Mononuclear cell (primary cell): ENCODE measurements around the gene TBK1. TPM values are rescaled to one million over a fixed set of nuclear protein-coding genes. Genes with fewer than 3 reads are reported as not detected.

ENCODE experiments used
- H3K27me3 ChIP-seq: 2 replicates; pipeline ENCODE4 v1.6.0; 2011; ENCODE audit warnings: low read length, control low read depth; ENCODE audit not compliant: insufficient read depth
- H3K4me1 ChIP-seq: 2 replicates; pipeline ENCODE4 v1.5.1; 2011; ENCODE audit warnings: mild to moderate bottlenecking, low read length, control low read depth; ENCODE audit not compliant: insufficient read depth
- H3K4me3 ChIP-seq: 2 replicates; pipeline ENCODE4 v1.5.1; 2011; ENCODE audit warnings: mild to moderate bottlenecking, low read length, moderate library complexity
- H3K9me3 ChIP-seq: 2 replicates; pipeline ENCODE4 v1.5.1; 2011; ENCODE audit warnings: low read depth, mild to moderate bottlenecking, control low read depth, low read length
- total RNA-seq: library from RNA; depleted of rRNA; stranded (reverse); fragments of >200 nt; gene quantifications from one replicate; pipeline ENCODE4 v1.2.3, GENCODE V29; 2012

The TBK1 gene
- total RNA-seq, 1 donor, result 48.5 TPM

GRCh38 chr12:64433915-64434314, 18.0 kb upstream of the TBK1 start:
- Histone ChIP-seq H3K27me3 (no peaks in the 10 kb centered on the region), H3K9me3 (no peaks in the 10 kb centered on the region), H3K4me3 (no peak overlapping the region), H3K4me1 (no peaks in the 10 kb centered on the region)

- no peaks in the 10 kb centered on the region for H3K9me3 ChIP-seq
- no peaks in the 10 kb centered on the region for H3K4me1 ChIP-seq
- H3K27me3 ChIP-seq, result no peaks in the 10 kb centered on the region
- H3K4me3 ChIP-seq, result no peak overlapping the region
These were observed 11.8 kb upstream of the TBK1 start for GRCh38 chr12:64440100-64440499.

GRCh38 chr12:64445490-64445889, 6.4 kb upstream of the TBK1 start:
- Histone ChIP-seq H3K4me1 (no peaks in the 10 kb centered on the region), H3K9me3 (no peaks in the 10 kb centered on the region), H3K27me3 (no peaks in the 10 kb centered on the region), H3K4me3 (no peak overlapping the region)

- peaks cover 4% of the 10 kb centered on the region for H3K4me1 ChIP-seq
- no peaks in the 10 kb centered on the region for H3K9me3 ChIP-seq
- H3K27me3 ChIP-seq, result no peaks in the 10 kb centered on the region
- H3K4me3 ChIP-seq, result no peak overlapping the region
These were observed 5.6 kb upstream of the TBK1 start for GRCh38 chr12:64446295-64446694.

GRCh38 chr12:64450057-64450640, 1.8 kb upstream of the TBK1 start:
- H3K4me1 ChIP-seq, result peaks cover 10% of the 10 kb centered on the region
- no peak overlapping the region for H3K4me3 ChIP-seq
- H3K27me3 ChIP-seq, result no peaks in the 10 kb centered on the region
- no peaks in the 10 kb centered on the region for H3K9me3 ChIP-seq

GRCh38 chr12:64450711-64451486, 1.0 kb upstream of the TBK1 start:
- no peaks in the 10 kb centered on the region for H3K27me3 ChIP-seq
- peaks cover 13% of the 10 kb centered on the region for H3K4me1 ChIP-seq
- peak overlapping the region; percentile 73 for H3K4me3 ChIP-seq
- H3K9me3 ChIP-seq, result no peaks in the 10 kb centered on the region

GRCh38 chr12:64452559-64453329, 824 bp downstream of the TBK1 start:
- Histone ChIP-seq H3K9me3 (no peaks in the 10 kb centered on the region), H3K4me3 (peak overlapping the region; percentile 73), H3K4me1 (peaks cover 27% of the 10 kb centered on the region), H3K27me3 (no peaks in the 10 kb centered on the region)

- H3K9me3 ChIP-seq, result no peaks in the 10 kb centered on the region
- H3K27me3 ChIP-seq, result no peaks in the 10 kb centered on the region
- H3K4me3 ChIP-seq, result no peak overlapping the region
- H3K4me1 ChIP-seq, result peaks cover 38% of the 10 kb centered on the region
These were observed 3.6 kb downstream of the TBK1 start for GRCh38 chr12:64455506-64455905.

GRCh38 chr12:64456119-64456518, 4.2 kb downstream of the TBK1 start:
- no peak overlapping the region for H3K4me3 ChIP-seq
- no peaks in the 10 kb centered on the region for H3K27me3 ChIP-seq
- H3K9me3 ChIP-seq, result no peaks in the 10 kb centered on the region
- peaks cover 36% of the 10 kb centered on the region for H3K4me1 ChIP-seq

- Histone ChIP-seq H3K27me3 (no peaks in the 10 kb centered on the region), H3K4me3 (no peak overlapping the region), H3K4me1 (peaks cover 31% of the 10 kb centered on the region), H3K9me3 (no peaks in the 10 kb centered on the region)
These were observed 5.1 kb downstream of the TBK1 start for GRCh38 chr12:64457032-64457431.

- no peaks in the 10 kb centered on the region for H3K27me3 ChIP-seq
- no peaks in the 10 kb centered on the region for H3K9me3 ChIP-seq
- H3K4me1 ChIP-seq, result peaks cover 31% of the 10 kb centered on the region
- no peak overlapping the region for H3K4me3 ChIP-seq
These were observed 5.5 kb downstream of the TBK1 start for GRCh38 chr12:64457466-64457865.

GRCh38 chr12:64457923-64458322, 6.0 kb downstream of the TBK1 start:
- Histone ChIP-seq H3K9me3 (no peaks in the 10 kb centered on the region), H3K4me1 (peaks cover 31% of the 10 kb centered on the region)

GRCh38 chr12:64459394-64459891, 7.5 kb downstream of the TBK1 start:
- Histone ChIP-seq H3K9me3 (no peaks in the 10 kb centered on the region), H3K4me3 (peak overlapping the region; percentile 8), H3K27me3 (no peaks in the 10 kb centered on the region), H3K4me1 (peaks cover 28% of the 10 kb centered on the region)

More at GRCh38 chr12:64457923-64458322, 6.0 kb downstream of the TBK1 start:
- Histone ChIP-seq H3K4me3 (no peak overlapping the region), H3K27me3 (no peaks in the 10 kb centered on the region)

GRCh38 chr12:64461634-64462414, 9.9 kb downstream of the TBK1 start:
- H3K27me3 ChIP-seq, result no peaks in the 10 kb centered on the region

More at GRCh38 chr12:64461634-64462414, 9.9 kb downstream of the TBK1 start:
- no peaks in the 10 kb centered on the region for H3K9me3 ChIP-seq
- no peak overlapping the region for H3K4me3 ChIP-seq
- peaks cover 16% of the 10 kb centered on the region for H3K4me1 ChIP-seq
